Measurements from ENCODE around the gene OXSR1. TPM values are rescaled to one million over a fixed set of nuclear protein-coding genes. Genes with fewer than 3 reads are reported as not detected.

OXSR1 gene
- total and polyA plus RNA-seq, 2 experiments from 2014 or later, result 20.6 to 34.1 TPM

GRCh38 chr3:38141173-38141951 is 24.0 kb upstream of the OXSR1 start:
- no peaks in the 10 kb centered on the region for H3K4me1 ChIP-seq (ENCODE audit: low read depth)
- no peak for TF ChIP-seq CTCF (IDR thresholded peaks at IDR 0.05; ENCODE audit: low read depth, low read length)
- H3K4me3 ChIP-seq, result no peak overlapping the region
- no peaks in the 10 kb centered on the region for H3K9me3 ChIP-seq (ENCODE audit: low read depth)
- no peak overlapping the region for H3K27ac ChIP-seq
- no peak for DNase-seq (ENCODE audit: low read depth in 1 of 2, low spot score in 1 of 2)
- H3K27me3 ChIP-seq, result peaks cover 9% of the 10 kb centered on the region
- no peaks in the 10 kb centered on the region for H3K36me3 ChIP-seq

- Histone ChIP-seq H3K27me3 (peaks cover 9% of the 10 kb centered on the region), H3K9me3 (ENCODE audit: low read depth) (no peaks in the 10 kb centered on the region), H3K4me3 (no peak overlapping the region), H3K27ac (no peak overlapping the region), H3K36me3 (no peaks in the 10 kb centered on the region), H3K4me1 (ENCODE audit: low read depth) (no peaks in the 10 kb centered on the region)
- TF ChIP-seq CTCF (IDR thresholded peaks at IDR 0.05; ENCODE audit: low read depth, low read length), result no peak
- no peak for DNase-seq (ENCODE audit: low read depth in 1 of 2, low spot score in 1 of 2)
These were observed 23.4 kb upstream of the OXSR1 start for GRCh38 chr3:38141952-38142273.

GRCh38 chr3:38142959-38143358 is 22.4 kb upstream of the OXSR1 start:
- H3K4me1 ChIP-seq (ENCODE audit: low read depth), result no peaks in the 10 kb centered on the region
- no peak for DNase-seq (ENCODE audit: low read depth in 1 of 2, low spot score in 1 of 2)
- peaks cover 9% of the 10 kb centered on the region for H3K27me3 ChIP-seq
- H3K36me3 ChIP-seq, result no peaks in the 10 kb centered on the region
- no peaks in the 10 kb centered on the region for H3K9me3 ChIP-seq (ENCODE audit: low read depth)
- TF ChIP-seq CTCF (IDR thresholded peaks at IDR 0.05; ENCODE audit: low read depth, low read length), result no peak
- H3K4me3 ChIP-seq, result no peak overlapping the region
- no peak overlapping the region for H3K27ac ChIP-seq

GRCh38 chr3:38143511-38143910 is 21.8 kb upstream of the OXSR1 start:
- TF ChIP-seq CTCF (IDR thresholded peaks at IDR 0.05; ENCODE audit: low read depth, low read length), result no peak
- Histone ChIP-seq H3K9me3 (ENCODE audit: low read depth) (no peaks in the 10 kb centered on the region), H3K27ac (no peak overlapping the region), H3K27me3 (peaks cover 9% of the 10 kb centered on the region), H3K4me3 (no peak overlapping the region), H3K4me1 (ENCODE audit: low read depth) (no peaks in the 10 kb centered on the region), H3K36me3 (no peaks in the 10 kb centered on the region)
- DNase-seq (ENCODE audit: low read depth in 1 of 2, low spot score in 1 of 2), result no peak

- H3K4me1 ChIP-seq (ENCODE audit: low read depth), result no peaks in the 10 kb centered on the region
- H3K4me3 ChIP-seq, result no peak overlapping the region
- no peak for TF ChIP-seq CTCF (IDR thresholded peaks at IDR 0.05; ENCODE audit: low read depth, low read length)
- H3K27me3 ChIP-seq, result no peaks in the 10 kb centered on the region
- no peaks in the 10 kb centered on the region for H3K9me3 ChIP-seq (ENCODE audit: low read depth)
- H3K27ac ChIP-seq, result no peak overlapping the region
- H3K36me3 ChIP-seq, result no peaks in the 10 kb centered on the region
- DNase-seq (ENCODE audit: low read depth in 1 of 2, low spot score in 1 of 2), result no peak
These were observed 18.8 kb upstream of the OXSR1 start for GRCh38 chr3:38146504-38146903.

Measured in cardiac muscle cell (in vitro differentiated cells and primary cell).